Gastrocnemius medialis (tissue), 4 donors: Measurements from ENCODE around the gene TMEM154. TPM values are rescaled to one million over a fixed set of nuclear protein-coding genes. Genes with fewer than 3 reads are reported as not detected.

ENCODE experiments used
- ATAC-seq, 2 donors: fragments of 150-250 bp; one replicate each; pipeline ENCODE4 v1.9.1; 2016
- DNase-seq, 2 donors: peaks; one replicate each; pipeline ENCODE4 v3.0.0-alpha.2; 2019
- H3K27ac ChIP-seq, 4 donors: fragments of 200-600 bp; sonication (generic); 1 replicate in 1 of 4; 2 replicates in 3 of 4; pipeline ENCODE4 v1.5.1; 2016 to 2018; ENCODE audit warnings: mild to moderate bottlenecking in 2 of 4, moderate library complexity in 1 of 4
- H3K27me3 ChIP-seq, 3 donors: fragments of 200-600 bp; sonication (generic) in 2 of 3; 1 replicate in 1 of 3; 2 replicates in 2 of 3; pipeline versions ENCODE4 v1.5.1 to v1.6.0; 2016 to 2019; ENCODE audit warnings: mild to moderate bottlenecking in 1 of 3, moderate library complexity in 1 of 3
- H3K36me3 ChIP-seq, 2 donors: fragments of 200-600 bp; sonication (generic) in 1 of 2; one replicate each; pipeline ENCODE4 v1.5.1; 2017 to 2018
- H3K4me1 ChIP-seq, 2 donors: fragments of 200-600 bp; sonication (generic) in 1 of 2; one replicate each; pipeline ENCODE4 v1.5.1; 2016 to 2017; ENCODE audit warnings: mild to moderate bottlenecking in 2 of 2
- H3K4me3 ChIP-seq, 4 donors: fragments of 200-600 bp; sonication (generic) in 3 of 4; 1 replicate in 1 of 4; 2 replicates in 3 of 4; pipeline ENCODE4 v1.5.1; 2016 to 2019; ENCODE audit warnings: mild to moderate bottlenecking in 2 of 4
- H3K9me3 ChIP-seq, 3 donors: fragments of 200-600 bp; sonication (generic) in 2 of 3; 1 replicate in 1 of 3; 2 replicates in 2 of 3; pipeline ENCODE4 v1.5.1; 2016 to 2019
- CTCF ChIP-seq, 5 experiments: fragments of 450-650 bp in 3 of 5; fragments of 200-600 bp in 2 of 5; sonication (generic) in 2 of 5; IDR thresholded peaks in 4 of 5; conservative IDR thresholded peaks in 1 of 5; 1 replicate in 4 of 5; 2 replicates in 1 of 5; pipeline ENCODE4 v1.5.1; 2016 to 2019; ENCODE audit warnings: antibody characterized with exemption in 5 of 5, mild to moderate bottlenecking in 3 of 5, moderate library complexity in 3 of 5
- POLR2A ChIP-seq, 2 donors: fragments of 450-650 bp; IDR thresholded peaks; one replicate each; pipeline ENCODE4 v1.6.1; 2017; ENCODE audit warnings: antibody characterized with exemption in 2 of 2, mild to moderate bottlenecking in 2 of 2, moderate library complexity in 2 of 2
- in situ Hi-C, 4 donors: fragments of 200-750 bp; cut with MboI; loops; one replicate each; pipeline versions ENCODE4 v1.15.0 to v1.8.0; 2017; ENCODE audit warnings: low sequenced_read_pairs in 4 of 4
- intact Hi-C: fragments of 100-400 bp; cut with DNase I; formaldehyde crosslinking; loops from one replicate; pipeline ENCODE4 v1.15.1; 2023; ENCODE audit warnings: low total_unique reads
- total RNA-seq, 4 donors: library from RNA; depleted of rRNA; stranded (reverse); fragments of >200 nt; gene quantifications; one replicate each; pipeline versions ENCODE4 v1.1.0 to v1.2.3, GENCODE V29; 2016

TMEM154 gene
- total RNA-seq, 4 donors from 2014 or later, result 0.15 to 2.0 (median 0.70) TPM

- intact Hi-C loops (no loop called here), in situ Hi-C loops (no loop called here)
- Histone ChIP-seq H3K27ac (no peak overlapping the region), H3K4me3 (no peak overlapping the region), H3K27me3 (no peaks in the 10 kb centered on the region), H3K36me3 (no peaks in the 10 kb centered on the region), H3K9me3 (no peaks in the 10 kb centered on the region), H3K4me1 (no peaks in the 10 kb centered on the region)
- no peak for DNase-seq
- no peak for ATAC-seq
- TF ChIP-seq POLR2A (IDR thresholded peaks at IDR 0.05) (no peak), CTCF (IDR thresholded peaks at IDR 0.05 in 4 of 5, conservative IDR thresholded peaks at IDR 0.05 in 1 of 5) (no peak)
These were observed 19.3 kb downstream of the TMEM154 start for GRCh38 chr4:152660526-152660925.

GRCh38 chr4:152659806-152660205 is 20.0 kb downstream of the TMEM154 start:
- H3K4me1 ChIP-seq, result no peaks in the 10 kb centered on the region
- no peak overlapping the region for H3K27ac ChIP-seq
- no peak overlapping the region for H3K4me3 ChIP-seq
- no peak for DNase-seq
- H3K27me3 ChIP-seq, result no peaks in the 10 kb centered on the region
- TF ChIP-seq CTCF (IDR thresholded peaks at IDR 0.05 in 4 of 5, conservative IDR thresholded peaks at IDR 0.05 in 1 of 5) (no peak), POLR2A (IDR thresholded peaks at IDR 0.05) (no peak)
- in situ Hi-C loops, result no loop called here
- no peaks in the 10 kb centered on the region for H3K36me3 ChIP-seq
- ATAC-seq, result no peak
- intact Hi-C loops, result no loop called here
- H3K9me3 ChIP-seq, result no peaks in the 10 kb centered on the region

DNA sequence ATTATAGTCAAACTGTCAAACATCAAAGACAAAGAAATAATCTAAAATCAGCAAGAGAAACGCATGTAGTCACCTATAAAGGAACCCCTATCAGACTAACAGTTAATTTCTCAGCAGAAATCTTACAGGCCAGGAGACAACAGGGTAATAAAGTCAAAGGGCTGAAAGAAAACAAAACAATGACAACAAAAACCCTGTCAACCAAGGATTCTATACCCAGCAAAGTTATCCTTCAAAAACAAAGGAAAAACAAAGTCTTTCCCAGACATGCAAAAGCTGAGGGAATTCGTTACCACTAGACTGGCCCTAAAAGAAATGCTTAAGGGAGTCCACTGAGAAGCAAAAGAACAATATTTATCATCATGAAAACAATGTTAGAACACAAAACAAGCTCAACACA is 22.1 kb downstream of the TMEM154 start:
- Histone ChIP-seq H3K4me1 (no peaks in the 10 kb centered on the region), H3K27ac (no peak overlapping the region), H3K27me3 (no peaks in the 10 kb centered on the region), H3K36me3 (no peaks in the 10 kb centered on the region), H3K4me3 (no peak overlapping the region), H3K9me3 (no peaks in the 10 kb centered on the region)
- intact Hi-C loops (no loop called here), in situ Hi-C loops (no loop called here)
- ATAC-seq (no peak), DNase-seq (no peak)
- no peak for TF ChIP-seq POLR2A (IDR thresholded peaks at IDR 0.05)
- TF ChIP-seq CTCF (IDR thresholded peaks at IDR 0.05 in 4 of 5, conservative IDR thresholded peaks at IDR 0.05 in 1 of 5), result no peak

DNA sequence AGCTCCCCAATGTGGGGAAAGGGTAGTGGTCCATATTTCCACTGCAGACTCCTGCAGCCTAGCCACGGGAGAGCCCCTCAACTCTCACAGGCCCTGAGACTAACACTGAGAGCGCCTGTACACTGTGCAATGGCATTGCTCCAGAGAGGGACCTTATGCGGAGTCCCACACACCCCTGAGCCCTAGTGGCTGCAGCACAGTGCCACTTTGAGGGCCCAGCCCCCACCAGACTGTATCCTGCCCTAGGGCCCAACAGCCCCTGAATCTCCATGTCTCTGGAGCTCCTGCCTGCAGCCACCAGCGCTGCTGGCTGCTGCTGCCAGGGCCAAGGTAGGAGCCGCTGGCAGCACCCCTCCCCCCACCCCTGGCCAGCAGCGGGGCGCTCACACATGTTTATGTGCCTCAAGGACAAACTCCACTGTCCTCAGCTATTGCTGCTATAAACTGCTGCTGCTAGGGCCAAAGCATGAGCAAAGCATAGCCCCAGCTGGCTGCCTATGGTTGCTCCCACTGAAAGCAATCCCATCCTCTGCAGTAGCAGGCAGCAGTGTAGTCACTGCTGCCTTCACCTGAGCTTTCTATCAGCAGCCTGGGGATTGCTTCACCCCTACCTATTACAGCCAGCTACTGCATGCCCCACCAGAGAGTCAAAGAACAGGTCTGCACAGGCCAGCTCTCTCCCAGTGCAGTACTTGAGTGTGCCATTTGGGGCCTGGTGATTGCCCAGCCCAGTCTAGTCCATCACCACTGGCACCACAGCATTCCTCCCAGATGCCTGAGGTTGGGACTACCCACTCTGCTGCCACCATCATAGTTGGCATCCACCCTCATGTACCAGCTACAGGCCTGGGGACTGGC is 24.3 kb downstream of the TMEM154 start:
- intact Hi-C loops (no loop called here), in situ Hi-C loops (no loop called here)
- Histone ChIP-seq H3K4me3 (no peak overlapping the region), H3K27me3 (no peaks in the 10 kb centered on the region), H3K36me3 (no peaks in the 10 kb centered on the region), H3K27ac (no peak overlapping the region), H3K9me3 (no peaks in the 10 kb centered on the region), H3K4me1 (no peaks in the 10 kb centered on the region)
- no peak for ATAC-seq
- TF ChIP-seq CTCF (IDR thresholded peaks at IDR 0.05 in 4 of 5, conservative IDR thresholded peaks at IDR 0.05 in 1 of 5) (no peak), POLR2A (IDR thresholded peaks at IDR 0.05) (no peak)
- no peak for DNase-seq
